Measurements from ENCODE around the gene JAKMIP2. TPM values are rescaled to one million over a fixed set of nuclear protein-coding genes. Genes with fewer than 3 reads are reported as not detected.
"Not testable (repeated sequence)": the region's sequence is repeated elsewhere in the genome, so short reads cannot be mapped to it uniquely, and the experiment has no call there.

The JAKMIP2 gene
- polyA plus RNA-seq, 1 experiment: 0.02 TPM

GRCh38 chr5:147822686-147823491 is 40.4 kb upstream of the JAKMIP2 start:
- ChIA-PET CTCF (interaction anchor here (0.6 to 2.6 kb wide), 28 partner anchors 10 to 833 kb away, joined by 3 to 96 read pairs (median 4); no protein-coding TSS in a partner anchor), POLR2A (interaction anchor here (0.6 kb wide), 1 partner anchor 668 kb away, joined by 4 read pairs; no protein-coding TSS in a partner anchor)
- DNase-seq (ENCODE audit: low read depth, low spot score): peak; percentile 7
- Histone ChIP-seq H3K4me3 (ENCODE audit: low read depth, low read length) (no peak overlapping the region), H3K9me3 (ENCODE audit: control insufficient read depth, insufficient read depth, low read length) (no peaks in the 10 kb centered on the region), H3K27me3 (ENCODE audit: control insufficient read depth, insufficient read depth, low read length) (peaks cover 4% of the 10 kb centered on the region), H3K27ac (ENCODE audit: low read depth, low read length) (no peak overlapping the region)
- peak; percentile 90 for TF ChIP-seq CTCF (IDR thresholded peaks at IDR 0.05; ENCODE audit: low read depth, low read length)

- CTCF ChIA-PET: interaction anchor here (0.6 to 2.6 kb wide), 16 partner anchors 10 to 633 kb away, joined by 3 to 96 read pairs (median 4); no protein-coding TSS in a partner anchor
Observed at GRCh38 chr5:147822222-147822621, 39.7 kb upstream of the JAKMIP2 start.

GRCh38 chr5:147821766-147822165 is 39.2 kb upstream of the JAKMIP2 start:
- DNase-seq (ENCODE audit: low read depth, low spot score): no peak
- CTCF ChIA-PET: interaction anchor here (0.9 to 2.6 kb wide), 4 partner anchors 11 to 232 kb away, joined by 5 to 96 read pairs (median 10); no protein-coding TSS in a partner anchor

More at GRCh38 chr5:147822222-147822621, 39.7 kb upstream of the JAKMIP2 start:
- POLR2A ChIA-PET; H3K9me3 ChIP-seq (ENCODE audit: control insufficient read depth, insufficient read depth, low read length); H3K4me3 ChIP-seq (ENCODE audit: low read depth, low read length); DNase-seq (ENCODE audit: low read depth, low spot score); H3K27ac ChIP-seq (ENCODE audit: low read depth, low read length); H3K27me3 ChIP-seq (ENCODE audit: control insufficient read depth, insufficient read depth, low read length): not testable (repeated sequence)

GRCh38 chr5:147819261-147819770 is 36.8 kb upstream of the JAKMIP2 start:
- CTCF ChIA-PET: interaction anchor here (1.1 to 2.8 kb wide), 2 partner anchors 39 to 191 kb away, joined by 5 to 22 read pairs; no protein-coding TSS in a partner anchor
- Histone ChIP-seq H3K27ac (ENCODE audit: low read depth, low read length) (no peak overlapping the region), H3K4me3 (ENCODE audit: low read depth, low read length) (no peak overlapping the region), H3K27me3 (ENCODE audit: control insufficient read depth, insufficient read depth, low read length) (no peaks in the 10 kb centered on the region), H3K9me3 (ENCODE audit: control insufficient read depth, insufficient read depth, low read length) (no peaks in the 10 kb centered on the region)
- POLR2A ChIA-PET: no interaction called here
- DNase-seq (ENCODE audit: low read depth, low spot score): no peak
- no peak for TF ChIP-seq CTCF (IDR thresholded peaks at IDR 0.05; ENCODE audit: low read depth, low read length)

More at GRCh38 chr5:147821766-147822165, 39.2 kb upstream of the JAKMIP2 start:
- Histone ChIP-seq H3K9me3 (ENCODE audit: control insufficient read depth, insufficient read depth, low read length) (no peaks in the 10 kb centered on the region), H3K27ac (ENCODE audit: low read depth, low read length) (no peak overlapping the region), H3K27me3 (ENCODE audit: control insufficient read depth, insufficient read depth, low read length) (peaks cover 4% of the 10 kb centered on the region), H3K4me3 (ENCODE audit: low read depth, low read length) (no peak overlapping the region)
- POLR2A ChIA-PET: no interaction called here
- no peak for TF ChIP-seq CTCF (IDR thresholded peaks at IDR 0.05; ENCODE audit: low read depth, low read length)

- H3K9me3 ChIP-seq (ENCODE audit: control insufficient read depth, insufficient read depth, low read length): no peaks in the 10 kb centered on the region
- no peak overlapping the region for H3K27ac ChIP-seq (ENCODE audit: low read depth, low read length)
- POLR2A ChIA-PET: no interaction called here
- TF ChIP-seq CTCF (IDR thresholded peaks at IDR 0.05; ENCODE audit: low read depth, low read length): no peak
- H3K4me3 ChIP-seq (ENCODE audit: low read depth, low read length): no peak overlapping the region
- H3K27me3 ChIP-seq (ENCODE audit: control insufficient read depth, insufficient read depth, low read length): no peaks in the 10 kb centered on the region
- CTCF ChIA-PET: interaction anchor here (2.8 kb wide), 1 partner anchor 190 kb away, joined by 22 read pairs; no protein-coding TSS in a partner anchor
- DNase-seq (ENCODE audit: low read depth, low spot score): no peak
Observed at GRCh38 chr5:147818290-147818689, 35.8 kb upstream of the JAKMIP2 start.
